ENCODE results near the gene ROR2.

The ROR2 gene

DNA sequence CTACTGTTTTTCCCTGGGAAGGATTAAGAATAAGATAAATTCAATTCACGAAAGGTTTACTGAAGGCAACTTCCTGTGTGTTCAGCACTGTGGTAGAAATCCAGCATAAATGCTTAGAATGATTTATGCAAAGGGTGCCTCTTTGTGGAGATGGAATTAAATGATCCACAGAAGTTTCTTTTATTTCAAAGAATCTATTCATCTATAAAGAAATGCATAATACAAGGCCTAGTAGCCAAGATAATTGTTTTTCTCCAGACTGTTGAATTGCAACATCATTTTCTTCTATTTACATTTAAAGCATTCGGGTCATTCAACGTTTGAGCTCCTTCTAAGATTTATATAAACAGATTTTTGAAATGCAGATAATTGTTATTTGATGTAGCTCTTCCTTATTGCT is 387.6 kb downstream of the ROR2 start:
- no peak for TF ChIP-seq CTCF (conservative IDR thresholded peaks at IDR 0.05; ENCODE audit: control insufficient read depth, insufficient read depth, low read depth, low read length)
- H3K4me3 ChIP-seq (ENCODE audit: control insufficient read depth, low read depth, low read length): no peak overlapping the region
- DNase-seq (ENCODE audit: low read depth): no peak

DNA sequence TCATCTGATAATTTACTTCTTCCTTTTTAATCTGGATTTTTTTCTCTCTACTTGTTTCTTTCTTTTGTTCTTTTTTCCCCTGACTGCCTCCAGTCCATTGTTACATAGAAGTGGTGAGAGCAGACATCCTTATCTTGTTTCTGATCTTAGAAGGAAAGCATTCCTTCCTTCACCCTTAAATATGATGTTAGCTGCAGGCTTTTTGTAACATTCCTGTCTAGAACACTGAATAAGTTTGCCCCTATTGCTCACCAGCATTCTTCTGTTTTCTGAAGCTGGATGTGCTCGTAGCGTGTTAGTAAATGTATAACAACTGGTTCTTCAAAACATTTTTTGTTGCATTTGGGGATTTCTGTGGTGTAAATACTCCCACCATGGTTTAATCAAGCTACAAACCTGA is 389.7 kb downstream of the ROR2 start:
- TF ChIP-seq CTCF (conservative IDR thresholded peaks at IDR 0.05; ENCODE audit: control insufficient read depth, insufficient read depth, low read depth, low read length): no peak
- H3K4me3 ChIP-seq (ENCODE audit: control insufficient read depth, low read depth, low read length): no peak overlapping the region
- DNase-seq (ENCODE audit: low read depth): no peak

GRCh38 chr9:91558879-91559278 is 391.1 kb downstream of the ROR2 start:
- H3K4me3 ChIP-seq (ENCODE audit: control insufficient read depth, low read depth, low read length): no peak overlapping the region
- DNase-seq (ENCODE audit: low read depth): peak; percentile 60
- no peak for TF ChIP-seq CTCF (conservative IDR thresholded peaks at IDR 0.05; ENCODE audit: control insufficient read depth, insufficient read depth, low read depth, low read length)

DNA sequence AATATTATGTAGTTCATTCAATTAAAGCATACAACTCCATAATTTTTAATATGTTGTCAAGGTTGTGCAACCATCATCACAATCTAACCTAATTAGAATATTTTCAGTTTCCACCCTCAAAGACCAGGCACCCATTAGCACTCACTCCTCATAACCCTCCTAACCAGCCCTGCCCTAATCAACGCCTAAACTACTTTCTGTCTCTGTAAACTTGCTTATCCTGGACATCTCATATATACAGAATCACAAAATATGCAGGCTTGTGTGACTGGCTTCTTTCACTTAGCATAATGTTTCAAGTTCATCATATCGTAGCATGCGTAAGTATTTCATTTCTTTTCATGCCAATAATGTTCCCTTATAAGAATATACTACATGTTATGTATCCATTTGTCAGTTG is 391.6 kb downstream of the ROR2 start:
- no peak for DNase-seq (ENCODE audit: low read depth)
- H3K4me3 ChIP-seq (ENCODE audit: control insufficient read depth, low read depth, low read length): no peak overlapping the region
- TF ChIP-seq CTCF (conservative IDR thresholded peaks at IDR 0.05; ENCODE audit: control insufficient read depth, insufficient read depth, low read depth, low read length): no peak

DNA sequence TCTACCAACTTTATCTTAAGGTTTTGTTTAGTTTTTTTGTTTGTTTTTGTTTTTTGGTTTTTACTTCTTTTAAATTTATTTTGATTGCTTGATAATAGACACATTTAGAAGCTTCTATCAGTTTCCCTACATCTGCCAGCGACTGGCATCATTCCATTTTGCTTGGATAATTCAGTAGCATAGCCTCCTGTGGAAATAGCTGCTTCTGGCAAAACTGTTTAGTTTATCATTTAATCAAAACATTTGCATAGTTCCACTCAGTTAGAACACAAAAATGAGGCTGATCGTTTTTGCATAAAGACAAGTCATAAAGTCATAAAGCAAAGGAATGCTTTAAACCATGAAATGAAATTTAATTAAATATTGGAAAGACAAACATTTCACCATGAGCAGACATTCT is 392.7 kb downstream of the ROR2 start:
- no peak for DNase-seq (ENCODE audit: low read depth)
- TF ChIP-seq CTCF (conservative IDR thresholded peaks at IDR 0.05; ENCODE audit: control insufficient read depth, insufficient read depth, low read depth, low read length): no peak
- no peak overlapping the region for H3K4me3 ChIP-seq (ENCODE audit: control insufficient read depth, low read depth, low read length)

GRCh38 chr9:91555132-91555531 is 394.9 kb downstream of the ROR2 start:
- TF ChIP-seq CTCF (conservative IDR thresholded peaks at IDR 0.05; ENCODE audit: control insufficient read depth, insufficient read depth, low read depth, low read length): no peak
- peak; percentile 64 for DNase-seq (ENCODE audit: low read depth)
- no peak overlapping the region for H3K4me3 ChIP-seq (ENCODE audit: control insufficient read depth, low read depth, low read length)

DNA sequence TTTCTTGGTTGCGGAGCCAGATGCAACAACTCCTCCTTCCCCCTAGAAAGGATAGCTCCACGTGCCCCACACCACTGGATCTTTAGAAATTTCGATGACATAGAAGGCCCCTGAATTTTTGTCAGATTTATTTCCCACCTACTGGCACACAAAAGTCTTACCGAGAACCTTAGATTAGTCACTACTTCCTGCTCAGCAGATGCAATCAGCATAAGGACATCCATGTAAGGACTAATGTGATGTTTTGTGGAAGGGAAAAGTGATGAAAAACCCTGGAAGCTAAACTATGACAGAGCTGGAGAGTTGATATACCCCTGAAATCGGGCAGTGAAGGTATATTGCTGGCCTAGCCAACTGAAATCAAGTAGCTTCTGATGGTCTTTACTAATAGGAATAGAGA is 400.9 kb downstream of the ROR2 start:
- no peak for TF ChIP-seq CTCF (conservative IDR thresholded peaks at IDR 0.05; ENCODE audit: control insufficient read depth, insufficient read depth, low read depth, low read length)
- DNase-seq (ENCODE audit: low read depth): no peak

More for the DNA sequence above, 400.9 kb downstream of the ROR2 start:
- H3K4me3 ChIP-seq (ENCODE audit: control insufficient read depth, low read depth, low read length): no peak overlapping the region
